ENCODE data around the gene GAL3ST3. TPM values are rescaled to one million over a fixed set of nuclear protein-coding genes. Genes with fewer than 3 reads are reported as not detected.

The GAL3ST3 gene
- total RNA-seq, 1 donor from 2014 or later = not detected

Other genes with a start within 250 kb of the GAL3ST3 start
- gene SNX32, start 215.2 kb downstream of the GAL3ST3 start, total RNA-seq = 2.6 TPM
- gene CFL1, start 191.0 kb downstream of the GAL3ST3 start, total RNA-seq = 887 TPM
- gene MUS81, start 188.7 kb downstream of the GAL3ST3 start, total RNA-seq = 61.7 TPM
- 60.0 TPM for gene EFEMP2, start 176.4 kb downstream of the GAL3ST3 start, total RNA-seq
- gene CTSW, start 169.3 kb downstream of the GAL3ST3 start, total RNA-seq = 5.7 TPM
- gene FIBP, start 160.7 kb downstream of the GAL3ST3 start, total RNA-seq = 60.2 TPM
- 20.5 TPM for gene CCDC85B, start 158.5 kb downstream of the GAL3ST3 start, total RNA-seq
- 4.5 TPM for gene FOSL1, start 148.8 kb downstream of the GAL3ST3 start, total RNA-seq
- 28.9 TPM for gene C11orf68, start 130.1 kb downstream of the GAL3ST3 start, total RNA-seq
- gene DRAP1, start 129.7 kb downstream of the GAL3ST3 start, total RNA-seq = 54.0 TPM
- 0.68 TPM for gene TSGA10IP, start 103.7 kb downstream of the GAL3ST3 start, total RNA-seq
- 48.6 TPM for gene SART1, start 87.4 kb downstream of the GAL3ST3 start, total RNA-seq
- gene EIF1AD, start 47.0 kb downstream of the GAL3ST3 start, total RNA-seq = 28.7 TPM
- gene BANF1, start 46.7 kb downstream of the GAL3ST3 start, total RNA-seq = 192 TPM
- 1.1 TPM for gene CST6, start 37.2 kb downstream of the GAL3ST3 start, total RNA-seq
- not detected for gene CATSPER1, start 22.7 kb downstream of the GAL3ST3 start, total RNA-seq
- 156 TPM for gene SF3B2, start 3.2 kb upstream of the GAL3ST3 start, total RNA-seq
- gene PACS1, start 21.1 kb upstream of the GAL3ST3 start, total RNA-seq = 87.2 TPM
- gene KLC2, start 208.5 kb upstream of the GAL3ST3 start, total RNA-seq = 31.3 TPM
- 157 TPM for gene RAB1B, start 219.5 kb upstream of the GAL3ST3 start, total RNA-seq
- 2.2 TPM for gene CNIH2, start 229.0 kb upstream of the GAL3ST3 start, total RNA-seq
- gene YIF1A, start 240.0 kb upstream of the GAL3ST3 start, total RNA-seq = 78.7 TPM
- gene TMEM151A, start 242.7 kb upstream of the GAL3ST3 start, total RNA-seq = not detected

Data from ureter (tissue), 1 donor.